Liver (tissue), 9 donors: ENCODE measurements around the gene KLHL30. TPM values are rescaled to one million over a fixed set of nuclear protein-coding genes. Genes with fewer than 3 reads are reported as not detected.

Experiments
- DNase-seq: peaks from one replicate; pipeline ENCODE4 v3.0.0-alpha.2; 2017; ENCODE audit warnings: low spot score
- H3K27ac ChIP-seq, 2 donors: one replicate each; pipeline ENCODE4 v1.7.0; 2013; ENCODE audit warnings: inconsistent platforms in 2 of 2, low read length in 2 of 2, control low read depth in 1 of 2, low read depth in 1 of 2, mild to moderate bottlenecking in 1 of 2
- H3K27me3 ChIP-seq, 4 donors: one replicate each; pipeline versions ENCODE4 v1.6.1 to v1.7.0; 2013; ENCODE audit warnings: low read length in 3 of 4, inconsistent platforms in 1 of 4, mild to moderate bottlenecking in 1 of 4, moderate library complexity in 1 of 4; ENCODE audit not compliant: control insufficient read depth in 4 of 4, insufficient read depth in 4 of 4
- H3K36me3 ChIP-seq, 4 donors: one replicate each; pipeline versions ENCODE4 v1.6.1 to v1.7.0; 2013; ENCODE audit warnings: low read length in 3 of 4, mild to moderate bottlenecking in 3 of 4, low read depth in 1 of 4, moderate library complexity in 1 of 4; ENCODE audit not compliant: control insufficient read depth in 4 of 4, insufficient read depth in 3 of 4
- H3K4me1 ChIP-seq, 4 donors: one replicate each; pipeline versions ENCODE4 v1.6.1 to v1.7.0; 2013; ENCODE audit warnings: low read length in 3 of 4, mild to moderate bottlenecking in 3 of 4, moderate library complexity in 1 of 4; ENCODE audit not compliant: control insufficient read depth in 4 of 4, insufficient read depth in 4 of 4
- H3K4me3 ChIP-seq, 3 donors: one replicate each; pipeline versions ENCODE4 v1.6.1 to v1.7.0; 2013; ENCODE audit warnings: low read length in 3 of 3, control low read depth in 1 of 3, low read depth in 1 of 3, mild to moderate bottlenecking in 1 of 3
- H3K9ac ChIP-seq, 2 donors: one replicate each; pipeline ENCODE4 v1.7.0; 2013; ENCODE audit warnings: low read length in 2 of 2, mild to moderate bottlenecking in 2 of 2, moderate library complexity in 2 of 2, control low read depth in 1 of 2, low read depth in 1 of 2
- H3K9me3 ChIP-seq, 4 donors: one replicate each; pipeline versions ENCODE4 v1.6.1 to v1.7.0; 2013; ENCODE audit warnings: low read length in 3 of 4; ENCODE audit not compliant: control insufficient read depth in 4 of 4
- EGR1 ChIP-seq, 2 donors: IDR thresholded peaks; 2 replicates each; pipeline ENCODE4 v1.6.1; 2016 to 2018; ENCODE audit warnings: antibody characterized with exemption in 2 of 2, low read depth in 2 of 2
- FOXA1 ChIP-seq: IDR thresholded peaks from 2 replicates; pipeline ENCODE4 v1.6.1; 2016; ENCODE audit warnings: antibody characterized with exemption
- FOXA2 ChIP-seq: IDR thresholded peaks from 2 replicates; pipeline ENCODE4 v1.6.1; 2016; ENCODE audit warnings: antibody characterized with exemption
- GABPA ChIP-seq, 2 donors: IDR thresholded peaks in 1 of 2; conservative IDR thresholded peaks in 1 of 2; 2 replicates each; pipeline ENCODE4 v1.6.1; 2016; ENCODE audit warnings: antibody characterized with exemption in 2 of 2, mild to moderate bottlenecking in 1 of 2, moderate library complexity in 1 of 2
- HNF4A ChIP-seq, 2 donors: conservative IDR thresholded peaks; 2 replicates each; pipeline ENCODE4 v1.6.1; 2016; ENCODE audit warnings: antibody characterized with exemption in 2 of 2, mild to moderate bottlenecking in 2 of 2
- HNF4G ChIP-seq: IDR thresholded peaks from 2 replicates; pipeline ENCODE4 v1.6.1; 2016; ENCODE audit warnings: antibody characterized with exemption
- JUND ChIP-seq, 2 donors: IDR thresholded peaks; 2 replicates each; pipeline ENCODE4 v1.6.1; 2016; ENCODE audit warnings: antibody characterized with exemption in 2 of 2
- NR2F2 ChIP-seq: IDR thresholded peaks from 2 replicates; pipeline ENCODE4 v1.6.1; 2016; ENCODE audit warnings: antibody characterized with exemption
- RAD21 ChIP-seq, 2 donors: IDR thresholded peaks; 2 replicates each; pipeline ENCODE4 v1.6.1; 2016; ENCODE audit warnings: antibody characterized with exemption in 2 of 2, mild to moderate bottlenecking in 2 of 2
- RXRA ChIP-seq, 2 donors: IDR thresholded peaks; 2 replicates each; pipeline ENCODE4 v1.6.1; 2017 to 2018; ENCODE audit warnings: antibody characterized with exemption in 2 of 2, mild to moderate bottlenecking in 1 of 2
- SP1 ChIP-seq: IDR thresholded peaks from 2 replicates; pipeline ENCODE4 v1.6.1; 2018; ENCODE audit warnings: antibody characterized with exemption, mild to moderate bottlenecking
- TAF1 ChIP-seq: conservative IDR thresholded peaks from 2 replicates; pipeline ENCODE4 v1.6.1; 2016; ENCODE audit warnings: antibody characterized with exemption, mild to moderate bottlenecking
- YY1 ChIP-seq: IDR thresholded peaks from 2 replicates; pipeline ENCODE4 v1.6.1; 2016; ENCODE audit warnings: antibody characterized with exemption, mild to moderate bottlenecking
- WGBS: extraction: QIAGEN DNeasy Blood & Tissue Kit; methylation state at CpG from one replicate; pipeline ENCODE4 v1.1.7; 2013; 5-methylcytosine and 5-hydroxymethylcytosine counted together
- polyA plus RNA-seq, 2 donors: library from polyadenylated mRNA; stranded (reverse) in 1 of 2; unstranded in 1 of 2; fragments of 200-250 nt in 1 of 2; fragments of >200 nt in 1 of 2; fragmentation: Nextera tagmentation in 1 of 2; extraction: Ambion mirVana in 1 of 2; gene quantifications; one replicate each; pipeline versions ENCODE4 v1.2.1 to v1.2.3, GENCODE V29; 2013 to 2015
- total RNA-seq, 2 donors: library from RNA; depleted of rRNA; stranded (reverse); fragments of >200 nt; gene quantifications; one replicate each; pipeline ENCODE4 v1.2.3, GENCODE V29; 2014
- TF ChIP-seq, protein P1 (sequence below): fragments of 150-350 bp; IDR thresholded peaks from 2 replicates; pipeline ENCODE4 v1.5.1; 2017; ENCODE audit warnings: improper control_type of control experiment, low read depth, low read length; ENCODE audit not compliant: missing input control
- TF ChIP-seq, protein P2 (sequence below): IDR thresholded peaks from 2 replicates; pipeline ENCODE4 v1.6.1; 2016; ENCODE audit warnings: antibody characterized with exemption
- TF ChIP-seq, protein P3 (sequence below): IDR thresholded peaks from 2 replicates; pipeline ENCODE4 v1.6.1; 2016; ENCODE audit warnings: antibody characterized with exemption, mild to moderate bottlenecking
- TF ChIP-seq, protein P4 (sequence below): IDR thresholded peaks from 2 replicates; pipeline ENCODE4 v1.6.1; 2016; ENCODE audit warnings: antibody characterized with exemption
- TF ChIP-seq, protein P5 (sequence below): IDR thresholded peaks from 2 replicates; pipeline ENCODE4 v1.6.1; 2016; ENCODE audit warnings: antibody characterized with exemption
- donor health status: healthy.
- donor health status: healthy.
- donor health status: healthy.
- donor health status: healthy.
- donor health status: healthy.

The KLHL30 gene
- total and polyA plus RNA-seq, 4 donors: 0.05 to 0.08 TPM; not detected in 2

DNA sequence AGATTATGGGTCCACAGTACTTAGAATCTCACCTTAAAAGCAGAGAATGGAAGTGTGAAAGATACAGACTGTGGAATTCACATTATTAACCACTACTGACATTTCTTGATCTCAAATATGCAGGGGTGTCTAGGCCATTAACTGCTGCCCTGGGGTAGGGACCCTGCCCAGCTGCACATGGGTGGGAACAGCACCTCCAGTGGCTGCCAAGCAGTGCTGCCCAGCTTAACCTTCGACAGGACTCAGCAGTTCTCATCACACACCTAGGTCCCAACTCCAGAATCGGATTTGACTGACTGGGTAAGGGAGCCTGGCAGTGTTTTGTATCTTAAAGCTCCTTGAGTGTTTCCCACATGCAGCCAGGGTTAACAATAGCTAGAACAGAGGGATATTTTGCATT lies 35.2 kb downstream of the KLHL30 start:
- WGBS: 95% methylated on average over 2 of the region's 2 CpGs
- no peak for DNase-seq
- peaks cover 7 to 14% (median 11%) of the 10 kb centered on the region in 4 donors for H3K4me1 ChIP-seq

DNA sequence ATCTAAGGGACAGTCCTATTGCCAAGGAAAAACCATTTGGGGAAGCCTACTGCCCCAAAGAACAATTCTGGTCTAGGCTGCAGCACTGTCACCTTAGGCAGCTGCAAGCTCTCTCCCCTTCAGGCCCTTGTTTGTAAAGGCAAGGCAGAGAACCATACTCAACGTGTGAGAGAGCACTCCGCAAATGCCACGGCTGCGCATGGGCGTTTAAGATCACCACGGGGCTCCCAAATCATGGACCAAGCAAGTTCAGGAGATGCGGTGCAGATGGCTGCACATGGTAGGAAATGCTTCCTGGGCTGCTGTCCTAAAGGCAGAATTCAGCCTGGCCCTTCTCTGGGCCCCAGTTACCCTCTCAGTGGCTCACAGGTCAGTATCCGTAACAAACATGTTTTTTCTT lies 35.8 kb downstream of the KLHL30 start:
- 97% methylated on average over 8 of the region's 8 CpGs for WGBS
- Histone ChIP-seq H3K9me3 (no peaks in the 10 kb centered on the region), H3K27me3 (no peaks in the 10 kb centered on the region), H3K9ac (no peak overlapping the region), H3K27ac (no peak overlapping the region), H3K4me3 (no peak overlapping the region), H3K4me1 (peaks cover 7 to 14% (median 11%) of the 10 kb centered on the region in 4 donors), H3K36me3 (peaks cover 0 to 66% (median 35%) of the 10 kb centered on the region in 4 donors)
- DNase-seq: no peak
- TF ChIP-seq NR2F2: no peak
- TF ChIP-seq, protein P1, sequence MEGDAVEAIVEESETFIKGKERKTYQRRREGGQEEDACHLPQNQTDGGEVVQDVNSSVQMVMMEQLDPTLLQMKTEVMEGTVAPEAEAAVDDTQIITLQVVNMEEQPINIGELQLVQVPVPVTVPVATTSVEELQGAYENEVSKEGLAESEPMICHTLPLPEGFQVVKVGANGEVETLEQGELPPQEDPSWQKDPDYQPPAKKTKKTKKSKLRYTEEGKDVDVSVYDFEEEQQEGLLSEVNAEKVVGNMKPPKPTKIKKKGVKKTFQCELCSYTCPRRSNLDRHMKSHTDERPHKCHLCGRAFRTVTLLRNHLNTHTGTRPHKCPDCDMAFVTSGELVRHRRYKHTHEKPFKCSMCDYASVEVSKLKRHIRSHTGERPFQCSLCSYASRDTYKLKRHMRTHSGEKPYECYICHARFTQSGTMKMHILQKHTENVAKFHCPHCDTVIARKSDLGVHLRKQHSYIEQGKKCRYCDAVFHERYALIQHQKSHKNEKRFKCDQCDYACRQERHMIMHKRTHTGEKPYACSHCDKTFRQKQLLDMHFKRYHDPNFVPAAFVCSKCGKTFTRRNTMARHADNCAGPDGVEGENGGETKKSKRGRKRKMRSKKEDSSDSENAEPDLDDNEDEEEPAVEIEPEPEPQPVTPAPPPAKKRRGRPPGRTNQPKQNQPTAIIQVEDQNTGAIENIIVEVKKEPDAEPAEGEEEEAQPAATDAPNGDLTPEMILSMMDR: no peak
- TF ChIP-seq JUND (IDR thresholded peaks at IDR 0.05): no peak
- TF ChIP-seq RAD21 (IDR thresholded peaks at IDR 0.05): no peak
- TF ChIP-seq EGR1 (IDR thresholded peaks at IDR 0.05; ENCODE audit: low read depth in 2 of 2): no peak
- TF ChIP-seq, protein P2, sequence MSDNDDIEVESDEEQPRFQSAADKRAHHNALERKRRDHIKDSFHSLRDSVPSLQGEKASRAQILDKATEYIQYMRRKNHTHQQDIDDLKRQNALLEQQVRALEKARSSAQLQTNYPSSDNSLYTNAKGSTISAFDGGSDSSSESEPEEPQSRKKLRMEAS: no peak
- TF ChIP-seq HNF4G: no peak
- no peak for TF ChIP-seq SP1
- TF ChIP-seq HNF4A (conservative IDR thresholded peaks at IDR 0.05): no peak
- no peak for TF ChIP-seq FOXA1
- no peak for TF ChIP-seq YY1
- no peak for TF ChIP-seq GABPA (IDR thresholded peaks at IDR 0.05 in 1 of 2, conservative IDR thresholded peaks at IDR 0.05 in 1 of 2)
- TF ChIP-seq, protein P3, sequence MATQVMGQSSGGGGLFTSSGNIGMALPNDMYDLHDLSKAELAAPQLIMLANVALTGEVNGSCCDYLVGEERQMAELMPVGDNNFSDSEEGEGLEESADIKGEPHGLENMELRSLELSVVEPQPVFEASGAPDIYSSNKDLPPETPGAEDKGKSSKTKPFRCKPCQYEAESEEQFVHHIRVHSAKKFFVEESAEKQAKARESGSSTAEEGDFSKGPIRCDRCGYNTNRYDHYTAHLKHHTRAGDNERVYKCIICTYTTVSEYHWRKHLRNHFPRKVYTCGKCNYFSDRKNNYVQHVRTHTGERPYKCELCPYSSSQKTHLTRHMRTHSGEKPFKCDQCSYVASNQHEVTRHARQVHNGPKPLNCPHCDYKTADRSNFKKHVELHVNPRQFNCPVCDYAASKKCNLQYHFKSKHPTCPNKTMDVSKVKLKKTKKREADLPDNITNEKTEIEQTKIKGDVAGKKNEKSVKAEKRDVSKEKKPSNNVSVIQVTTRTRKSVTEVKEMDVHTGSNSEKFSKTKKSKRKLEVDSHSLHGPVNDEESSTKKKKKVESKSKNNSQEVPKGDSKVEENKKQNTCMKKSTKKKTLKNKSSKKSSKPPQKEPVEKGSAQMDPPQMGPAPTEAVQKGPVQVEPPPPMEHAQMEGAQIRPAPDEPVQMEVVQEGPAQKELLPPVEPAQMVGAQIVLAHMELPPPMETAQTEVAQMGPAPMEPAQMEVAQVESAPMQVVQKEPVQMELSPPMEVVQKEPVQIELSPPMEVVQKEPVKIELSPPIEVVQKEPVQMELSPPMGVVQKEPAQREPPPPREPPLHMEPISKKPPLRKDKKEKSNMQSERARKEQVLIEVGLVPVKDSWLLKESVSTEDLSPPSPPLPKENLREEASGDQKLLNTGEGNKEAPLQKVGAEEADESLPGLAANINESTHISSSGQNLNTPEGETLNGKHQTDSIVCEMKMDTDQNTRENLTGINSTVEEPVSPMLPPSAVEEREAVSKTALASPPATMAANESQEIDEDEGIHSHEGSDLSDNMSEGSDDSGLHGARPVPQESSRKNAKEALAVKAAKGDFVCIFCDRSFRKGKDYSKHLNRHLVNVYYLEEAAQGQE: no peak
- TF ChIP-seq RXRA (IDR thresholded peaks at IDR 0.05): no peak
- TF ChIP-seq, protein P4, sequence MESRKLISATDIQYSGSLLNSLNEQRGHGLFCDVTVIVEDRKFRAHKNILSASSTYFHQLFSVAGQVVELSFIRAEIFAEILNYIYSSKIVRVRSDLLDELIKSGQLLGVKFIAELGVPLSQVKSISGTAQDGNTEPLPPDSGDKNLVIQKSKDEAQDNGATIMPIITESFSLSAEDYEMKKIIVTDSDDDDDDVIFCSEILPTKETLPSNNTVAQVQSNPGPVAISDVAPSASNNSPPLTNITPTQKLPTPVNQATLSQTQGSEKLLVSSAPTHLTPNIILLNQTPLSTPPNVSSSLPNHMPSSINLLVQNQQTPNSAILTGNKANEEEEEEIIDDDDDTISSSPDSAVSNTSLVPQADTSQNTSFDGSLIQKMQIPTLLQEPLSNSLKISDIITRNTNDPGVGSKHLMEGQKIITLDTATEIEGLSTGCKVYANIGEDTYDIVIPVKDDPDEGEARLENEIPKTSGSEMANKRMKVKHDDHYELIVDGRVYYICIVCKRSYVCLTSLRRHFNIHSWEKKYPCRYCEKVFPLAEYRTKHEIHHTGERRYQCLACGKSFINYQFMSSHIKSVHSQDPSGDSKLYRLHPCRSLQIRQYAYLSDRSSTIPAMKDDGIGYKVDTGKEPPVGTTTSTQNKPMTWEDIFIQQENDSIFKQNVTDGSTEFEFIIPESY: no peak
- TF ChIP-seq TAF1: no peak
- TF ChIP-seq, protein P5, sequence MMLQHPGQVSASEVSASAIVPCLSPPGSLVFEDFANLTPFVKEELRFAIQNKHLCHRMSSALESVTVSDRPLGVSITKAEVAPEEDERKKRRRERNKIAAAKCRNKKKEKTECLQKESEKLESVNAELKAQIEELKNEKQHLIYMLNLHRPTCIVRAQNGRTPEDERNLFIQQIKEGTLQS: no peak
- no peak for TF ChIP-seq FOXA2

More for the DNA sequence above, 35.2 kb downstream of the KLHL30 start:
- Histone ChIP-seq H3K9me3 (no peaks in the 10 kb centered on the region), H3K9ac (no peak overlapping the region), H3K27ac (no peak overlapping the region), H3K27me3 (no peaks in the 10 kb centered on the region), H3K36me3 (peaks cover 0 to 60% (median 32%) of the 10 kb centered on the region in 4 donors), H3K4me3 (no peak overlapping the region)
- no peak for TF ChIP-seq YY1
- TF ChIP-seq EGR1 (IDR thresholded peaks at IDR 0.05; ENCODE audit: low read depth in 2 of 2): no peak
- no peak for TF ChIP-seq HNF4A (conservative IDR thresholded peaks at IDR 0.05)
